8988T (cell line): ENCODE measurements around the gene PDCD11.

Source experiments
- DNase-seq: peaks from one replicate; pipeline ENCODE4 v3.0.0; 2011

The PDCD11 gene

DNA sequence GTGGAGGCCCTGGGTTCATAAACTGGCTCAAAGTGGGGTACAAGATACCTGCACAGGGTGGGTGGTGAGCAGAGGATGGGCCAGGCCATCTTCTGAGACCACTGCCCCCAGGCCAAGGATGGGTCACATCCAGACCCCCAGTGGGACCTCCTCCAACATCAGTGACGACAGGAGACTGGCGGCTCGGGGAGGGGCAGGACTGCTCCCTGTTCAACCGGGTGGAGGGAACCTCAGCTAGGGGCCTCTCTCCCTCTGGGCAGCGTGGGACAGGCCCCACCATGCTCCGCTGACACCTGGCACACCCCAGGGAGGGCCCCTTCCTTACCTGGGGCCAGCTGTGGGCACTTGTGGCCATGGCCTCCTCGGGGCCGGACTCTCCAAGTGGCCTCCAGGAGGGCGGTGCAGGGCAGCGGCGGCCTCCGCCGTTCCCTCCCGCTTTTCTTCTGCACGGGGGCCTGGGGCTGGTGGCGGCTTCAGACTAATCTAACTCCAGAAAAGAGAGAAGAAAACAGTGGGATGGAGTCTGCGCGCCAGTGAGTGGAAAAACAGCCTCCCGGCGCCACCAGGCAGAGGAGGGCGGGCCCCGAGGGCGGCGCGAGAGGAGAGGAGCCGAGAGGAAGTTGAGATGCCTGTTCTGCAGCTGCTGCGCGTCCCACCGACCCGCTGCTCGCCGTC lies 55.5 kb downstream of the PDCD11 start, which contains the start of gene CALHM2:
Gene CALHM2, minus strand, starts transcription at position 540 of the 675 bp plus-strand sequence. CDS start 2,429 bp downstream, outside the sequence.
- no peak for DNase-seq

DNA sequence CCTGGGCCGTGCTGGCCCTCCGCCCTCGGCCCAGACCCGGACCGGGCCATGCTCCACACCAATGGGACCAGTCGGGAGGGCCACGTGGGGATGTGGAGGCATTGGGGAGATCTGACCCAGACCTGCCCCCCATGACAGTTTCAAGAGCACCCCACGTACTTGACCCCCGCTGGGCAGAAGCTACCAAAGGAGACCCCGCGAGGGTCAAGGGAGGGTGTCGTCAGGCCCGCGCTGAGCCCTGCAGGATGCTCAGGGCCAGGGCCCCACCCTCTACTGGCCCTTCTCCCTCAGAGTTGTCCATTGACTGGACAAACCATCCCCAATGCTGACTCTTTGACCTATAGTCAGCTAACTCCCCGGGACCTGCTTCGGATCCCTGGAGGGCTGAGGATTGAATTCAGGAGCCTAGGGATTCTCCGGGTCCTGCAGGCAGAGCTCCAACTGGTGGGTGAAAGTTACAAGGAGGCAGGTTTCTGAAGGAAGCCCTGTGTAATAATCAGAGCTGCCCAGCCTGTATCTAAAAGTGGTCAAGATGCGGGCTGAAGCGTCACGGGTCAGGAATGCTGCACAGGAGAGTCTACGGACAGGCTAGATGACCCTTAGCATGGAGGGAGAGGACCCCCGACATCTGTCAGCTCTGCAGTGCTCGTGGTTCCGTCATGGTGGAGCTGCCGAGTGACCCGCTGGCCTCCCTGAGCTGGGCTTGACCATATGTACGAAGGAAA lies 56.2 kb downstream of the PDCD11 start:
- DNase-seq, result no peak

DNA sequence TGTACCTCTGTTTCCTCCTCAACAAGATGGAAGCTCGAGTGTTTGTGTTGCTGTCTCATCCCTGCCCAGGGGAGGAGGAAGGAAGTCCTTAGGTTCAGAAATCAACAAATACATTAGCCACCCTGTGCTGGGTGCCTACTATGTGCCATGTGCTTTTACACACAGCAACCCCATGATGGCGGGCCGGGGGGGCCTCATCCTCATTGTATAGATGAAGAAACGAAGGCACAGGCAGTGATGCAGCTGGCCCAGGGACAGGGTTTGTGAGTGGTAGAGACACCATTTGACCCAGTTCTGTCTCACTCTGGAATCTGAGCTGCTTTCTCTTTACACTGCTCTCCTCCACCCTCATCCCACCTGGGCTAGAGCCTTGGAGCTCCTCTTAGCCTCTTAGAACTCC lies 57.6 kb downstream of the PDCD11 start:
- no peak for DNase-seq

DNA sequence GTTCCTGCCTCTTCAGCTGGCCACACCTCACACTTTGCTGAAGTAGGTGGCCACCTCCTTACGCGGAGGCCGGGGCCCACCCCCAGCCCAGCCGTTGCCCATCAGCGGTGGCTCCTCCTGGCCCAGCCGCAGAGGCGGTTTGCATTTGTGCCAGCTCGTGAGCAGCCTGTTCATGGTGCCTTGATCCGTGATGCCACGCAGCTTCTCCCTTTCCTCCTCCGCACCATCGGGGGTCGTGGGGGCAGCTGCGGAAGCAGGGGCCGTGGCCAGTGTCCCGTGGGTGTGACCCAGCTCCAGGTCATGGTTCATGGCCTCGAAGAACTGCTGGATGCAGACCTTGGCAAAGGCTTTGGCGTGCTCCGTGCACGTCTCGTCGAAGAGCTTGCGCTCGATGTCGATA lies 58.8 kb downstream of the PDCD11 start:
- DNase-seq, result no peak

DNA sequence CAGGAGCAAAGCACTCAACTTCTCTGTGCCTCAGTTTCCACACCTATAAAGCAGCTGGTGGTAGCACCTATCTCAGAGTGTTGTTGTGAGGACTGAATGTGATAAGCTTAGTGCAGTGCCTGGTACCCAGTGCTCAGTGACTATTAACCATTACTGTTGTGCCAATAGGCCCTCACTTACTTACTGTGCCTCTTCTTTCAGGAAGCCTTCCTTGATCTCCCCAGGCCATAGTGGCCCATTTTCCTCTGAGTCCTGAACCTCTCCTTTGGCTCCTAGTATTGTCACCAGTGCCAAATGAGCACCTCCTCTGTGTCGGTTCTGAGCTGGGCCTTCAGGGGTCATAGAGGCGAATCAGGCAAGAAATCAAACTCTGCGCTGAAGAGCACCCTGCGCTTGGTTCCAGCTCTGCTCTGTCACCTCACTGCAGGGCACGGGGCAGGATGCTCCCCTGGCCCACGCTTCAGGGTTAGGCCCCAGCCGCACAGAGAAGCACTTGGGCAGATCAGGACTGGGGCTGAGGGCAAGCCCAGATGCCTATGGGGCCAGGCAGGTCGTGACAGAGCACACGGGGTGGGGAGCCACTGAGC lies 59.7 kb downstream of the PDCD11 start:
- DNase-seq, result no peak

DNA sequence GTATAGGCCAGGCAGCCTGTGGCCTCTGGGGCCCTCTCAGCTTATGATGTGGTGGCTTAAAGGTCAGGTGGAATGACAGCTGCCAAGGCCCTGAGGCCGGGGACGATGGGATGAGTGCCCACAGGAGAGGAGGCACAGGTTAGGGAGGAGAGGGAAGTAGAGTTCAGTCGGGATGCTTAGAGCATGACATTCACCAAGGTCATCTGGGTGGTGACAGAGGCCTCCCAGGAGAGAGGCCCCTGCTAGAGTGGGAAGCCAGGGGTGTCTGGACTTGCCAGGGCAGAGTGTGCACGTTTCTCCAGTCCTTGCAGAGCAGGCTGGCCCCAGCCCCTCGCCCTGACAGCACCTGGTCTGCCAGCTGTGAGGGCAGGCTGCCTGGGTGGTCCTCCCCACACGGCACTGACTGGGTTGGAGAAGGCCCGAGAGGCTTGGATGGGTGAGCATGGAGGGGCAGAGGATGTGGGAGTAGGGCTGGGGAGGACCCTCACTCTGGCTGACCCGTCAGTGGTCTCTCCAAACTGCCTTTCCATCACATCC lies 60.8 kb downstream of the PDCD11 start:
- DNase-seq, result no peak

DNA sequence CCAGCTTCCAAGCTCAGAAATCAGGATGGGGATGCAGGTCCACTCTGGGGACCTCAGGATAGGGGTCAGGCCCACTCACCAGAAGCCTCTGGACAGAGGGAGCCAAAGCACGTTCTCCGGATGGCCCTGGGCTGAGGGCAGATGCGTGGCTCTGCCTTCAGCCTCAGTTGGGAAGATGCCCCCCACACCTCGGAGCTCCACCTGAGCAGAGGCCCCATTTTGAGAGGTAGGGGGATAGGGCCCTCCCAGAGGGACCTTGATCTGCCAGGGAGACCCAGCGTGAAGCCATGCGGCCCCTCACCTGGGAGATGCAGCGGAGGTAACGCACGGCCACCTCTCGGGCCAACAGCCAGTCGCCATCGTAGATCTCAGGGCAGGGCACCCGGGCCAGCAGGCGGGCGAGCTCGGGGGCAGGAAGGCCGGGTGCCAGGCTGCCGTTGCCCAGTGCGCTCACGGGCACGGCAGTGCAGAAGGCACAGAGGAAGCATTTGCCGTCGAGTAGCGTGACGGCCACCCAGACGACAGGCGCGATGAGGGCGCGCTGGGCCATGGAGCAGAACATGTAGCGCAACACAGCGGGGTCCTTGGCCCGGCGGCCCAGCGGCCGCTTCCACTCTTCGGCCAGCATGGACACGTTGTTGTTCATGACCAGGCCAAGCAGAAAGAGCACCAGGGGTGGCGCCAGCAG lies 61.6 kb downstream of the PDCD11 start:
- DNase-seq, result no peak

DNA sequence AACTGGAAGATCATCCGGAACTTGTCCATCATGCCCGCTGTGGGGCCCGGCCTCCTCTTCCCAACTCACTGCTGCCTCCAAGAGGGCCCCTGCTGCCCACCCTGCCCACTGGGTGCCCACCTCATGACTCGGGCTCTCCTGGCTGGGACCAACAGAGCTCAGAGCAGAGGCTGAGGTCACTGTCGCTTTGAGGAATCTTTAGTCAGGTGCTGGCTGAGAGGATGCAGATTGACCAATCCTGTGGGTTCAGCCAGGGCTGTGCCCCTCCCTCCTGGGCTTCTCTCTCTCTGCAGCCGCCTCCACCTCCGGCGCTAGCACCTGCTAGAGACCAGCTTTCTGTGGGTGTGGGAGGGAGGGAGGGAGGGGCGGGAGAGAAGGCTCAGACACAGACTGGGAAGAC lies 62.3 kb downstream of the PDCD11 start, which contains the start of gene CALHM1:
Gene CALHM1, minus strand, starts transcription at position 181 of the 400 bp plus-strand sequence. Its CDS starts 149 bp downstream, at position 32.
- no peak for DNase-seq

DNA sequence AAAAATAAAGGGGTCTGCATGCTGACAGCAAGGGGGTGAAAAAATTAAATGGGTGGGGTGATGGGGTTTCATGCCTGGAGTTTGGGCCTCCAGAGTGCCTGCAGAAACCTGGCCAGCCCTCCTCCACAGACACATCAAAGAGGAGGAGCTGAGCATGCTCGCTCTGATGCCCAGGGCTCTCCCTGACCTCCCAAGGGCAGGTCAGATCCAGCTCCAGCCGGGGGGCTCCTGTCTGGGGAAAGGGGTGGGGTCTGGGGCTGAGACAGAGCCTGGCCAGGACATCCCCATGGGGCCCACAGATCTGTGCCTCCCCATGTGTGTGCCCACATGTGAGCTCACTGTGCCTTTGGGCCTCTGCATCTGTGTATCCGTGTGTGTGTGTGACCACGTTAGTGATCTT lies 63.2 kb downstream of the PDCD11 start:
- DNase-seq, result no peak

DNA sequence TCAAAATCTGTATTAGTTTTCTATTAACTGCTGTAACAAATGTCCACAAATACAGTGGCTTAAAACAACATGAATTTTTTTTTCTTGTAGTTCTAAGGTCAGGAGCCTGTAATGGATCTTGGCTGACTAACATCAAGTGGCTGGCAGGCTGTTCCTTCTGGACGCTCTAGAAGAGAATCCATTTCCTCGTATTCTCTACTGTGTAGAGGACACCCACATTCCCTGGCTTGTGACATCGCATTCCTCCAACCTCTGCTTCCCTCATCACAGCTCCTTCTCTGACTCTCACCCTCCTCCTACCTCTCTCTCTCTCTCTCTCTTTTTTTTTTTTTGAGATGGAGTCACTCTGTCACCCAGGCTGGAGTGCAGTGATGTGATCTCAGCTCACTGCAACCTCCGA lies 67.1 kb downstream of the PDCD11 start:
- DNase-seq, result no peak

DNA sequence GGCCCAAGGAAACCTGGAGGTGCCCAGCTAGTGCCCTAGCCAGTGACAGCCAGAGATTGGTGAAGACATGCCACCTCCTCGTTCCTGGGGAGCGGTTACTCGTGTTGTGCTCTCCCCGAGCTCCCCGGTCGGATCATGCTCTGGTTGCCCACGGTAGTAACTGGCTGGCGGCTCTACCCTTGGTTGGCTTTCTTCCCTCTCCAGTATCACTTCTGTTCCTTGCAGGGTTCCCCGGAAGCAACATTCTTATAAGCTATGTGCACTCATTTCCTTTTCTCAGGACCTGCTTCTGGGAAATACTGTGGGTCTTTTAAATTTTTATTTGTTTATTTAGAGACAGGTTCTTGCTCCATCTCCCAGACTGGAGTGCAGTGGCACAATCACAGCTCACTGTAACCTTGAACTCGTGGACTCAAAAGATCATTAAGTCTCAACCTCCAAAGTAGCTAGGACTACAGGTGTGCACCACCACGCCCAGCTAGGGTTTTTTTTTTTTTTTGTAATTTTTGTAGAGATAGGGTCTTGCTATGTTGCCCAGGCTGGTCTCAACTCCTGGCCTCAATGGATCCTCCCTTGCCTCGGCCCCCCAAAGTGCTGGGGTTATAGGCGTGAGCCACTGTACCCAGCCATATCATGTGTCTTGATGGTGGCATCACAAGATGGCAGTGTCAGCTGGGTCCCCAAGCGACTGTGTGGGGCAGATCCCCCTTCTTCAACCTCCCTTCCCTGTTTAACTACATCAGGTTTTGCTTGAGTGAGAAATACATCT lies 69.2 kb downstream of the PDCD11 start:
- DNase-seq, result no peak

DNA sequence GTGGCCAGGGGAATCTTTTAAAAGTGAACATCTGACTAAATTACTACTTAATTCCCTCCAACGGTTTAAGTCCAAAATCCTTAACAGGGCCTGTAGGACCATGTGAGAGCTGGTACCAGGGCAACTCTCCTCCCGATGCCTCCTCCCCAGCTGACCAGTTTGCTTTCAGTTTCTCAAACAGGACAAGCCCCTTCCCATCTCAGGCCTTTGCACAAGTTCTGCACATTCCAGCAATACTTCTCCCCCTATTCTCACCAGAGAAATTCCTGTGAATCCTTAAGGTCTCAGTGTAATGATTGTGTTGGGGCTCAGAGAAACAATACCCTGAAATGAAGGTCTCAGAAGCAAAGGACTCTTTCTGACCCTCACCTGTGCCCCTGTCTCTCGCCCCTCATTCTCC lies 70.3 kb downstream of the PDCD11 start:
- DNase-seq, result no peak

DNA sequence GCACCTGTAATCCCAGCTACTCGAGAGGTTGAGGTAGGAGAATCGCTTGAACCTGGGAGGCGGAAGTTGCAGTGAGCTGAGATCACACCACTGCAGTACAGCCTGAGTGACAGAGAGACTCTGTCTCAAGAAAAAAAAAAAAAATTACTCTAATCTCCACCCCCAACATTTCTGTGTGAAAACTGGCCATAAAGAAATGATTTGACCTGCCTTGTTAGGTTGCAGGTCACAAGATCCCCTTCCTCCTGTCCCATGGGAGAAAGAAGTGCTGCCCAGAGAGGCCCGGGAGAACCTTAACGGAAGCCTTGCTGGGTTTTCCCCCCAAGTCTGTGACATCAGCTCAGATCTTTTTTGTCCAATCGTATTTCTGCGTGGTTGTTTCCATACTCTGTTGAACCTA lies 71.0 kb downstream of the PDCD11 start:
- no peak for DNase-seq

DNA sequence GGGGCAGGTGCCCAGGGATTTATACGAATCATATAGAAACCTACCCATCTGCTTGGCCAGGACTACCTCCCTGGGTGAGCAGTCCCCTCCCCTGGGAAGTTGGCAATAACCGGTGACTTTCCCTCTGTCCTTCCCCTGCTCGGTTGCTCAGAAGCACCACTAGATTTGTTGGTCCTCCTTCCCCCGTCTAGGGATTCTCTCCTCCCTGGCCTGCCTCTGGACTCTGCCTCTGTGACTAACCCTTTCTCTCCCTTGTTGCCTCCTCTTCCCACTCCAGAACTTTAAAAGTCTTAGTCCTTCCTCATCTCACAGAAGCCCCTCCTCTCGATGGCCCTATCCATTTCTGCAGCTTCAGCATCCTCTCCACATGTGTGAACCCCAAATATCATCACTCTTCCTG lies 72.8 kb downstream of the PDCD11 start:
- DNase-seq, result no peak

DNA sequence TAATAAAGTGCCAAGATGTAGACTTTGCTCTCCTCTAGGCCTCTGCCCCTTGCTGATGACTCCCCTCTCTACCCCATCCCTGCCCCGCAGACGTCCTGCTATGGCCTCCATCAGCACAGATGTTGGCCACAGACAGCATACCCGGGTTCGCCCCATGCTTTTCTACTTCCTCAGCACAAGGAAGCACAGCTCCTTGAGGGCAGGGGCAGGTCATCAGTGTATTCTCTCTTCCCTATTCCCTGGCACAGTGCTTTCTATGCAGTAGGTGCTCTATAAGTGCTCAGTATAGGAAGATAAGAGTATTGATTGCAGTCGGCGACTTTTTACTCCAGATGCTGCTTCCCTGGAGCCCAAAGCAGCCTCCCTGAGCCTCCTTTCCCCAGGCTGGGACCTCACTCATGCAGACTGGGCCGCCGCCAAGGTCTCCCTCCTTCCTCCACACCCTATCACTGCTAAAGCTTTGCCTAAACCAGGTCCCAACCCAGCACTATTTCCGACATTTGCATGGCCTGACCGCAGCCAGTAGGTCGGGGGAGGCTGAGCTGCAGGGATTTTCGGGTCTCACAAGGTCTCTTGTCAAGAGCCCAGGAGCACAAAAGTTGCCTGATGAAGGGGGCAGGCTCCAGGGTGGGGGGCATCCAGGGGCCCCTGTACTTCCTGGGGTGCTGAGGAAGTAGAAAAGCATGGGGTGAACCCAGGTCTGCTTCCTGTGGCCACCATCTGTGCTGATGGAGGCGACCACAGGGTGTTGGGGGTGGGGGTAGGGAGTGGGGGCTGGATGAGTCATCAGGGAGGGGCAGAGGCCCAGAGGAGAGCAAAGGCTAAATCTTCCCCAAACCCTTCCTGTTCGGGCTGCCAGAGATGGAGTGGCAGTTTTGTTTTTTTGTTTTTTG lies 74.6 kb downstream of the PDCD11 start:
- no peak for DNase-seq

DNA sequence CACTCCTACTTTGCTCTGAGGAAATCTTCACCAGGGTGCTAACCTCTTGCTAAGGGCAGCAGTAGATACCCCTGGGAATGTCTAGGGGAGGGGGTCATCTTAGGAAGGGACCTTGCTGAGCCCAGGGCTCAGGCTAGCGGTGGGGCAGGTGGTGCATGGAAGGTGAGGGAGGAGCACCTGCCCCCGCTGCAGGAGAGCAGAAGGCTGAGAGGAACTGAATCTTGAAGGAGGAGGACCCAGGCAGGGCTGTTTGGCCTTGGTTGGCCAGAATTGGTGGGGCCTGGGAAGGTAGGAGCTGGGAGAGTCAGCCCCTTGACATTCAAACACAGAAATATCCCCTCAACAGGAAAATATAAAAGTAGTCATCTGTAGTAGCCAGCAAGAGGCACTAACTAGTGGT lies 75.6 kb downstream of the PDCD11 start:
- no peak for DNase-seq

DNA sequence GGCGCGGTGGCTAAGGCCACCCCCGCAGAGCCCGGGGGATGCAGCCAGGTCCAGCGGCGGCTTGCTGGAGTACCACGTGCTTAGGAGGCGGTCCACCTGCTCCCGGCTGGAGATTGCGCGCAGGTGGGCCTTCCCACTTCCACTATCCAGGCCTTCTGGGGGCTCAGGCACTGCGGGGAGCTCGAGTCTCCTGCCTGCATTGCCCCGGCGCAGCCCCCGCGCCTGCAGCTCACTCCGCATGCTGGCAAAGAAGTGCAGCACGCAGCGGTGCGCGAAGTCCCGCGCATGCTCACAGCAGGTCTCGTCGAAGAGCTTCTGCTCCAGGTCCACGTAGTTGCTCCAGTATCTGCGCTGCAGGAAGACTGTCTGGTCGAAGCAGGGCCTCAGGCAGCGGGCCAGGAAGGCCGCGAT lies 76.8 kb downstream of the PDCD11 start:
- DNase-seq, result no peak

DNA sequence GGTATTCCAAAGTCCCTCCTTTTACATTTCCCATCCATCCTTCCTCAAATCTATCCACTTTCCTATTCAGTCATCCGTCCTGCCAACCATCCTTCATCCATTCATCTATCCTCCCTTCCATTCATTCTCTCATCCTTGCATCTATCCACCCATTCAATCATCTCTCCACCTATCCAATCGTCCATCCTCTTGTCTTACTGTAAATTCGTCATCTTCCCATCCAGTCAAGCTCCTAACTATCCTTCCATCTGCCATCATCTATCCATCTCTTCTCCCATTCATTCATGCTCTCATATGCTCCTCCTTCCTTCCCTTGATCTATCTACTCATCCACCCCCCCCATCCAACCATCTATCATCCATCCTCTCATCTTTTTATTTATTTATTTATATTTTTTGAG lies 77.7 kb downstream of the PDCD11 start:
- DNase-seq, result no peak

DNA sequence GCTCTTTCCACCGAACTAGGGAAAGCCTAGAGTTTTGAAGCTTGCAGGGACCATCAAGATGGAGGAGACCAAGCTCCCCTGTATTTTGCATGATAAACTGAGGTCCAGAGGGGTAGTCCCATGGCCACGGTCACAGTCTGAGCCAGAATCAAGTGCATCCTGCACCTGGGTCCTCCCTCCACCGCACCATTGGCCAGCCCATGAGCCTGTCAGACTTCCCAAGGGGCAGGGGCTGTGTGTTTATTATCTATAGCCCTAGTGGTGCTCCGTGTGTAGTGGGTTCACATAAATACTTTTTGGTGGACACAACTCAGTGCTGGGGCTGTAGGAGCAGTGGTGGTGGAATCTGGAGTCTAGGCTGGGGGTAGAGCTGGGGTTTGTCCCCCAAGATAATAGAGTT lies 79.0 kb downstream of the PDCD11 start:
- DNase-seq, result no peak

DNA sequence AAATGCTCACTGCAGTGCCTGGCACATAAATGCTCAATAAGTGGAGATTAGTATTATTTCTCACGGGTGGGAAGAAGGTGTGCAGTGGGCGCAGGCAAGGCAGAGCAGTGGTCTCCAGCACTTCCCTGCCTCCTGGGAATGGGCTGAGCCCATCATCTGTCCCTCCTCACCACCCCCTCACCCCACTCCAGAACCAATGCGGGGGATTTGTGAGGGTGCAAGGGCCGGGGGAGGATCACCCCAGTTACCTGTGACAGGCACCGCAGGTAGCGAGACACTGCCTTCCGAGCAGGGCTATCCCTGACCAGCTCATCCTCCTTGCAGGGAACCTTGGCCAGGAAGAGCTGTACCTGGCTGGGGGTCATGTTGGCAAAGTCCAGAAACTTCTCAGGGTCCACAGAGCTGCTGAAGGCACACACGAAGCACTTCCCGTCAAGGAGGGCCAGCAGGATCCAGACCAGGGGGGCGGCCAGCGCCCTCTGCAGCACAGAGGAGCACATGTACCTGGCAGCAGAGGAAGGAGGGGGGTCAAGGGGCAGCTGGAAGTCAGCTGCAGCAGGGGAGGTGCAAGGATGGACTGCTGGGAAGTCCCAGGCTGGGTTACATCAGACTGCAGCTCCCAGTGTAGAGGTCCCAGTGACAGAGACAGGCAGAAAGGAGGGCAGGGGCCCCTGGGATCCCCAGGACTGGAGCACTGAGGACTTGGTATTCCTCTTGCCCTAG lies 79.8 kb downstream of the PDCD11 start:
- DNase-seq, result no peak

DNA sequence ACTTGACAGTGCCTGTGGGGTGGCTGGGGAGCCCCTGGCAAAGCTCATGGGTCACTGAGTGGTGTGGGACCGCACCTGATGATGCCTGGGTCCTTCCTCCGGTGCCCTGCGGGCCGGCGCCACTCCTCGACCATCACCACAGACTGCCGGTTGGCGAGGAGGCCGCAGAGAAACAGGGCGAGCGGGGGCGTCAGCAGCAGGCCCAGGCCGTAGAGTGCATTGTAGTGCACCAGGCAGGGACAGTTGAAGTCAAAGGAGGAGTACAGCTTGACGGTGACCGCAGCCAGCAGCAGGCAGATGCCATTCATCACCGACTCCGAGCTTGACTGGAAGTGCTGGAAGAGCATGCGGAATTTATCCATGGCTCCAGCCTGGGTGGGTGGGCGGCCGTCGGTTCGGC lies 82.2 kb downstream of the PDCD11 start:
- DNase-seq, result no peak
